Mucosa of stomach (tissue), 1 donor: ENCODE data around the gene TTC33.

ENCODE experiments used
- H3K27me3 ChIP-seq: one replicate; pipeline ENCODE4 v1.7.0; 2013; ENCODE audit warnings: mild to moderate bottlenecking, low read length; ENCODE audit not compliant: control insufficient read depth, insufficient read depth
- H3K36me3 ChIP-seq: one replicate; pipeline ENCODE4 v1.7.0; 2013; ENCODE audit warnings: low read length; ENCODE audit not compliant: control insufficient read depth, insufficient read depth
- H3K4me1 ChIP-seq: one replicate; pipeline ENCODE4 v1.7.0; 2013; ENCODE audit warnings: mild to moderate bottlenecking, low read length; ENCODE audit not compliant: control insufficient read depth, insufficient read depth
- H3K4me3 ChIP-seq: one replicate; pipeline ENCODE4 v1.7.0; 2013; ENCODE audit warnings: low read length
- H3K9ac ChIP-seq: one replicate; pipeline ENCODE4 v1.7.0; 2013; ENCODE audit warnings: mild to moderate bottlenecking, low read length, moderate library complexity
- H3K9me3 ChIP-seq: one replicate; pipeline ENCODE4 v1.7.0; 2013; ENCODE audit warnings: mild to moderate bottlenecking, low read length, moderate library complexity; ENCODE audit not compliant: control insufficient read depth
- donor health status: Pancreatic carcinoma.

Gene TTC33

DNA sequence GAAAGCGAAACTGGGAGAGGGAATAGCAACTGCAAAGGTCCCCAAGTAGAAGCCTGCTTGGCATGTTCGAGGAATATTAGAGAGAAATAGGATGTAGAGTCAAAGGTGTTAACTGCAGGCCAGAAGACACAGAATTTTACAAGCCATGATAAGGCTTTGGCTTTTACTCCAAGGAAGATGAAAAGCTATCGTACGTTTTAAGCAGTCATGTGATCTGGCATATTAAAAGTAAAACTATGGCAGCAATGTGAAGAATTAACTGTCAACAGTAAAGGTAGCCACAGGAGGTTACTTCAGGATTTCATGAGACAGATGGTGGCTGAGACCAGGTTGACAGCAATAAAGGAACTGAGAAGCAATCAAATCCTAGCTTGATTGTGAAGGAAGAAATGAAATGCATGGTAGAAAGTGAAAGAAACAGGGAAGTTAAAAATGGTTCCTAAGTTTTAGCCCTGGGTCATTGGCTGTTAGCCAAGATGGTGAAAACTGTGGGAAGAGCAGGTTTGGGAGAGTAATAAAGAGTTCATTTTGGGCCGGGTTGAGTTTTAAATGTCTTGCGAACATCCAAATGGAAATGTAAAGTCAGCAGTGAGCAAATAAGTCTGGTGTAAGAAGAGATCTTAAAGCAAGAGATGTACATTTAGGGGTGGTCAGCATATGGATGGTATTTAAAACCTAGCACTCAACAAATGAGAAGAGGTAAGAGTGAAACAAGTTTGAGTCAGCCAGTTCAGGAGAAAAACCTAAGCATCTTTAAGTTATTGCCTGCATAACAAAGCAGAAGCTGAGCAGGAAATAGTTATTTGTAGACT lies 20.3 kb upstream of the TTC33 start:
- H3K9me3 ChIP-seq, result no peaks in the 10 kb centered on the region
- peaks cover 21% of the 10 kb centered on the region for H3K4me1 ChIP-seq
- peaks cover 6% of the 10 kb centered on the region for H3K36me3 ChIP-seq
- H3K4me3 ChIP-seq, result no peak overlapping the region
- no peaks in the 10 kb centered on the region for H3K27me3 ChIP-seq
- H3K9ac ChIP-seq, result peak overlapping the region; percentile 25

DNA sequence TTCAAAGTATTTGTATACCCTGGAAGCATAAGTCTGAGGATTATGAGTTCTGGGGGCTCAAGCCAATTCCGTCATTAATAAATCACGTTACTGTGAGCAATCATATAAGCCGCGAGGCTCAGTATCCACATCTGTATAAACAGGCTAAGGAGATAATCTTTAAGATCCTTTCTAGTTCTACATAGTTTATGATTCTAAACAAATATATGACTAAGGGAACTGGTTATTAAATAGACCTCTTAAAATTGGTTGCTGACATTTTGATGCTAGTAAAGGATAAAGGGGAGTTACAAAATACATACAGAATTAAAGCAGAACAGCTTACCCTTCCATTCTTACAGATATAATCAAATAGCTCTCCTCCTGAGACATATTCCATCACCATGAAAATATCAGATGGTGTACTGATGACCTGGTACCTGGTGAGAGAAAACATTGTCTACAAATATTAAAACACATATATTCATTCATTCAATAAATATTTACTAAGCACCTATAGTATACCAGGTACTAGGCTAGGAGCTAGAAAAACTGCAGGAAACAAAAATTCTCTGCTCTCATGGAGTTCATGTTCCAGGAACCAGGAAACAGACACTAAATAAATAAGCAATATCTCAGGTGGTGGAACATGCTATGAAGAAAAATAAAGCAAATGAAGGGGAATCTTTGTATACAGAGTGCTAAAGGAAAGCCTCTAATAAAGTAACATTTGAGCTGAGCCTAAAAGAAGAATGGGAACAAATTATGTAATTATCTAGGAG lies 19.5 kb upstream of the TTC33 start:
- Histone ChIP-seq H3K9ac (peak overlapping the region; percentile 25), H3K4me1 (peaks cover 21% of the 10 kb centered on the region), H3K36me3 (peaks cover 6% of the 10 kb centered on the region), H3K4me3 (no peak overlapping the region), H3K9me3 (no peaks in the 10 kb centered on the region), H3K27me3 (no peaks in the 10 kb centered on the region)

DNA sequence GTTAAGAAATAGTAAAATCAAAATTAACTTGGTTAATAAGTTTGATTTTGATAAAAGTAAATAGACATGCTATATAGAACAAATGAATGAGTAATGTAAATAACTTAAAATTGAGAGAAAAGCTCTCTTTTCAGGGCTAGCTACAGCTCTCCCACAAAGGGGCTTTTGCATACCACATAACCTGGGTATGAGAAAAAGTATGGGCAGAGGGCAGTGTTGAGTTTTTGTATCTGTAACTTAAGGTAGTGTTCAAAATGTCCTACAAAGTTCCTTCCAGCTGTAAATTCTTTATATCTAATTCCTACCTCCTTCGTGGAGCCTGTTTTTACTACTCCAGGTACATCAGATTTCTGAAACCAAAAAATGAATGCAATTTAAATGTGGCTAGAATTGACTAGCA lies 18.9 kb upstream of the TTC33 start:
- peaks cover 21% of the 10 kb centered on the region for H3K4me1 ChIP-seq
- H3K36me3 ChIP-seq, result peaks cover 6% of the 10 kb centered on the region
- H3K9ac ChIP-seq, result no peak overlapping the region
- no peaks in the 10 kb centered on the region for H3K27me3 ChIP-seq
- H3K9me3 ChIP-seq, result no peaks in the 10 kb centered on the region
- H3K4me3 ChIP-seq, result no peak overlapping the region

DNA sequence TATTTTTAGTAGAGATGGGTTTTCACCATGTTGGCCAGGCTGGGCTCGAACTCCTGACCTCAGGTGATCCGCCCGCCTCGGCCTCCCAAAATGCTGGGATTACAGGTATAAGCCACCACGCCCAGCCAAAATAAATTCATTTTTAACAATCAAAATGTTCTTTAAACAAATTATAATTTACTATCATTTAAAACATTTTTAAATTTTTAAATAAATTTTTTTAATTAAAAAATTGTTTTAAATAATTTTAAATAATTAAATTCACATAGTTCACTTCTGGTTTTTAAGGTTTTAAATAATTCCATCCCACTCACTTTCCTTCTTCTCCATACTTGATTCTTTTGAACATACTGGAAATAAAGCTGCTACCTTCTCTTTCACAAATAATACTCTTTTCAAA lies 15.0 kb upstream of the TTC33 start:
- H3K4me3 ChIP-seq, result no peak overlapping the region
- H3K27me3 ChIP-seq, result no peaks in the 10 kb centered on the region
- H3K9me3 ChIP-seq, result no peaks in the 10 kb centered on the region
- H3K4me1 ChIP-seq, result peaks cover 9% of the 10 kb centered on the region
- H3K9ac ChIP-seq, result no peak overlapping the region
- peaks cover 6% of the 10 kb centered on the region for H3K36me3 ChIP-seq

DNA sequence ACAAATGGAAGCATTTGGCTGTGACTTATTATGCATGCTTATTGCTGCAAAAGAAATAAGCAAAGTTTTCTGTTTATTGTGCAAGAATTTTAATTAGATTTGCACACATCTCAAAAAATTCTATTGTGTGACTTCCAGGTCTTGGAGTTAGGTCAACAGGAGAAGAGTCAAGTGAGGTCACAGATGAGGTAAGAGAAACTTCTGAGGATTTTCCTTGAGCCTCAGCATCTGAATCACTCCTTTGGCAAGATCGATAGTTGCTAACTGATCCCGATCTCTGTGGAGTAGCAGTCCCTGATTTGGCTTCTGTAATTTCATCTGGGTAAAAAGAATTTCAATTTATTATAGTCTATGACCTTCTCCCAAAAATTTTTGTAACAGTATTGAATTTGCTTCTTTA lies 6.9 kb upstream of the TTC33 start:
- H3K9me3 ChIP-seq, result no peaks in the 10 kb centered on the region
- no peaks in the 10 kb centered on the region for H3K36me3 ChIP-seq
- H3K4me1 ChIP-seq, result no peaks in the 10 kb centered on the region
- H3K4me3 ChIP-seq, result no peak overlapping the region
- no peaks in the 10 kb centered on the region for H3K27me3 ChIP-seq
- H3K9ac ChIP-seq, result no peak overlapping the region

DNA sequence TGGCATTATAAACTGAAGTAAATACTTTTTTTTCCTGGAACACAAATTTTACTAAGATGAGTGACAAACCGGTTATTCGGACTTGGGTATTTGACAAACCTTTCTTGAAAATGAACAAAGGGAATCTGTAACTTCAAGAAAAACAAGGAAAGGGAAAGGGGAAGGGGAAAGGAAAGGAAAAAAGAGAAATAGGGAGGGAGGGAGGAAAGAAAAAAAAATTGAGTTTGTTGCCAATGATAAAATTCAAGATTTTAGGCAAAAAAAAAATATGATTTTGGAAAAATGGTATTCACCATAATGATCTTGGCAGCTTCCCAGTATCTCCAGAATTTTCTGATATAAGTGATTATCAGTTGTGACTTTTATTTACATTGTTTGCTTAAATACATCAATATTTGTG lies 1.6 kb upstream of the TTC33 start:
- Histone ChIP-seq H3K36me3 (no peaks in the 10 kb centered on the region), H3K9ac (no peak overlapping the region), H3K4me3 (no peak overlapping the region), H3K4me1 (no peaks in the 10 kb centered on the region), H3K9me3 (no peaks in the 10 kb centered on the region), H3K27me3 (no peaks in the 10 kb centered on the region)

DNA sequence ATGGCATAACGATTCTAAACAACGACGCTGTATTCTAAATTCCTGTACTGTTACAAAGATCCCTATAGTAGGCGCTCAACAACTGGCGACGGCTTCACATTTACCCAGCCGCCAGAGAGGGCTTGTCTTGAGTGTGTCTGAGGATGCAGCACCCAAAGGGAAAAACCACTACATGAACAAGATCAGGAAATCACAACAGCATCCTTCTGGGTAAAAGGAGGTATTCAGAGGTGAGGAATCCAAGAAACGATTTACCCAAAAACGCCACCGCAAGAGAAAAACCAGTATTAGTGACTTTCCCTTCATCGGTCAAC lies 711 bp downstream of the TTC33 start:
- H3K27me3 ChIP-seq, result no peaks in the 10 kb centered on the region
- no peaks in the 10 kb centered on the region for H3K9me3 ChIP-seq
- H3K9ac ChIP-seq, result peak overlapping the region; percentile 94
- H3K4me3 ChIP-seq, result peak overlapping the region; percentile 78
- H3K36me3 ChIP-seq, result no peaks in the 10 kb centered on the region
- H3K4me1 ChIP-seq, result no peaks in the 10 kb centered on the region

DNA sequence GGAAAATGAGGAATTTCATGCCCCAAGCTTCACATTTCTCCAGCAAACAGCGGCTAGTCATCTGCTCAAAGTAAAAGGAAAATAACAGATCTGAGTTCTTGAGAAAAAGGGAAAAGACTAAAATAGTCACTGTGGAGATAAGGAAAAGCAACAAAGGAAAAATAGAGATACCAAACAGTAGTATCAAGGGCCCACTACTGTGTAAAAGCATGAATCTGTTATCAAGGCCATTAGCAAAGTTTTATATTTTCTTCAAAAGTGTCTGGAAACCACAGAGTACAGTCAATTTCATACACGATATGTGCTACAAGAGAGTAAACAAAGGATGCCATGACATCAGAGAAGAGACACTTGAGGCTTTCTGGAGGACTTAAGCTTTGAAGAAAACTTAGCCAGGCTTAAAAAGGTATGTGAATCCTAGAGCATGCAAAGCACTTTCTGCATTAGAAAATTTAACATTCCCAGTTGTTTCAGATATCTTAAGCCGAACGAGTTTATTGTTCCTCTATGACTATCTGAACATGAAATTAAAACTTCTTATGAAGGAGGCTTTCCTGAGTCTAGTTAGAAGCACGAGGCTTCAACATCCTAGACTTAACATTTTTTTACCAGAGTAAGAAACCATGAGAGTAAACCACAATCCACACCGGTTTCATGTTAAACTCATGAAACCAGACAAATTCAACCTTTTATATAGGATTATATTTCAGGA lies 1.2 kb downstream of the TTC33 start:
- H3K9me3 ChIP-seq, result no peaks in the 10 kb centered on the region
- no peaks in the 10 kb centered on the region for H3K36me3 ChIP-seq
- H3K4me1 ChIP-seq, result no peaks in the 10 kb centered on the region
- H3K27me3 ChIP-seq, result no peaks in the 10 kb centered on the region
- peak overlapping the region; percentile 94 for H3K9ac ChIP-seq
- H3K4me3 ChIP-seq, result peak overlapping the region; percentile 78

DNA sequence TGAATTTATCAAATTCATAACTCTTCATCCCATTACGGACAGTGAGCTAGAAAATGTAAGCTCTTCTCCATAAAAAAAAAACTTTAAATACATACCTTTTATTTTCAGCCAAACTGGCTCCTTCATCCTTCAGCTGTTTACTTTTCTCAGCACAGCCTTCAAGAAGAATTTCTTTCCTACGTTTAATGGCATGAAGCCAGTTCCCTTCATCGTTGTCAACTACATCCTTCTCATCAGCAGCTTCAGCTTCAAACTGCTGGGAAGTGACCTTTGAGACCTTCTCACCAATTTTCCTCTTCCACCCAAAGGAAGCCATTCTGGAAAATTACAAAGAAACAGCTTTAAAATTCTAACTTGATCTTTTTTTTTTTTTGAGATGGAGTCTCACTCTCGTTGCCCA lies 9.1 kb downstream of the TTC33 start:
- Histone ChIP-seq H3K4me1 (no peaks in the 10 kb centered on the region), H3K36me3 (no peaks in the 10 kb centered on the region), H3K9me3 (no peaks in the 10 kb centered on the region), H3K9ac (no peak overlapping the region), H3K4me3 (no peak overlapping the region), H3K27me3 (no peaks in the 10 kb centered on the region)

DNA sequence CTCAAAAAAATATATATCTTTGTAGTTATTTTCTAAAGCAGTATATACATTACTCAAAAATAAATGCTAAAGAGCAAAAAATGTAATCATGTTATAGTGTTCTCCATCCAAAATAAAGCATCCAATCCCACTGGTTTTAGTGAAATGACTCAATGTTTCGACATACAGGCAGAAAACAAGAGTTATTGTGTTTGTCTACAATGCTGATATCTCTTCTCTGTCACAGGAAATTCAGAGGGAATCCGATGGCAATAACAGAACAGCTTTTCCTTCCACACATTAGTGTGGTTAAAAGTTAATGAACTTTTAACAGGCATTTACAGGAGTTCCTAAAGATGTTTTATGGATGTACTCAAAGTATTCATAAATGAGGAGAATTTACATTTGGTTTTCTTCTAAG lies 12.0 kb downstream of the TTC33 start:
- H3K27me3 ChIP-seq, result no peaks in the 10 kb centered on the region
- no peaks in the 10 kb centered on the region for H3K9me3 ChIP-seq
- H3K9ac ChIP-seq, result no peak overlapping the region
- H3K36me3 ChIP-seq, result no peaks in the 10 kb centered on the region
- no peaks in the 10 kb centered on the region for H3K4me1 ChIP-seq
- H3K4me3 ChIP-seq, result no peak overlapping the region

DNA sequence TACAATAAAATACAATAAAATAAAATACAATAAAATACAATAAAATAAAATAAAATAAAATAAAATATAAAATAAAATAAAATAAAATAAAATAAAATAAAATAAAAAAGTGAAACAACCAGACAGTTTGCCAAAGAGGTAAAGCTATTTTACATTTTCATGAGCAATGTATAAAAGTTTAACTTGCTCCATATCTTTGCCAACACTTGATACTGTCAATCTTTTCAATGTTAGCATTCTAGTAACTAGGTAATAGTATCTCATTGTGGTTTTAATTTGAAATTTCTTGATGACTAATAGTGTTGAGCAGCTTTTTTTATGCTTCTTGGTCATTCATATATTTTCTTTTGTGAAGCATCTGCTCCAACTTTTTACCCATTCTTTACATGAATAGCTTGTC lies 17.3 kb downstream of the TTC33 start:
- Histone ChIP-seq H3K27me3 (no peaks in the 10 kb centered on the region), H3K4me1 (peaks cover 22% of the 10 kb centered on the region), H3K36me3 (no peaks in the 10 kb centered on the region), H3K9me3 (no peaks in the 10 kb centered on the region), H3K4me3 (no peak overlapping the region), H3K9ac (no peak overlapping the region)
